NCI-H510A treated with DMSO at 0.1 percent for 48 hours (cell line): ENCODE data around the gene PDCD10.
A peak's percentile ranks its signal among the peaks of the same experiment; 100 is the strongest.

Experiments used
- DNase-seq: peaks from one replicate; lab custom pipeline; 2025; lab: John Stamatoyannopoulos, UW

PDCD10 gene

GRCh38 chr3:167735233-167736138 lies 794 bp upstream of the PDCD10 start, which contains the start of gene SERPINI1:
Gene SERPINI1, plus strand, starts transcription at chr3:167735721. Its CDS starts 53,408 bp downstream, at chr3:167789129.
- peak; percentile 92 for DNase-seq

GRCh38 chr3:167733961-167734497 lies 663 bp downstream of the PDCD10 start:
- DNase-seq = no peak

- no peak for DNase-seq
Measured at GRCh38 chr3:167732313-167733065, 2.2 kb downstream of the PDCD10 start.

GRCh38 chr3:167731393-167731792 lies 3.3 kb downstream of the PDCD10 start:
- no peak for DNase-seq

GRCh38 chr3:167729591-167729990 lies 5.1 kb downstream of the PDCD10 start:
- no peak for DNase-seq

- no peak for DNase-seq
Measured at GRCh38 chr3:167728632-167729323, 5.9 kb downstream of the PDCD10 start.

- DNase-seq = no peak
Measured at GRCh38 chr3:167728176-167728575, 6.5 kb downstream of the PDCD10 start.

GRCh38 chr3:167723872-167724271 lies 10.8 kb downstream of the PDCD10 start:
- DNase-seq = no peak

GRCh38 chr3:167723025-167723512 lies 11.6 kb downstream of the PDCD10 start:
- DNase-seq = no peak

- DNase-seq = no peak
Measured at GRCh38 chr3:167718582-167718981, 16.1 kb downstream of the PDCD10 start.

- DNase-seq = peak; percentile 47
Measured at GRCh38 chr3:167716920-167717319, 17.8 kb downstream of the PDCD10 start.

GRCh38 chr3:167714871-167715270 lies 19.8 kb downstream of the PDCD10 start:
- no peak for DNase-seq

- DNase-seq = no peak
Measured at GRCh38 chr3:167712445-167712844, 22.2 kb downstream of the PDCD10 start.

- no peak for DNase-seq
Measured at GRCh38 chr3:167711439-167711838, 23.3 kb downstream of the PDCD10 start.

- DNase-seq = no peak
Measured at GRCh38 chr3:167710552-167710951, 24.1 kb downstream of the PDCD10 start.

GRCh38 chr3:167709690-167710089 lies 25.0 kb downstream of the PDCD10 start:
- no peak for DNase-seq

- no peak for DNase-seq
Measured at GRCh38 chr3:167705840-167706239, 28.9 kb downstream of the PDCD10 start.

- DNase-seq = no peak
Measured at GRCh38 chr3:167700926-167701325, 33.8 kb downstream of the PDCD10 start.

- DNase-seq = no peak
Measured at GRCh38 chr3:167700046-167700445, 34.6 kb downstream of the PDCD10 start.

- no peak for DNase-seq
Measured at GRCh38 chr3:167694121-167694520, 40.6 kb downstream of the PDCD10 start.

- DNase-seq = no peak
Measured at GRCh38 chr3:167691366-167691765, 43.3 kb downstream of the PDCD10 start.
